Ovary (tissue), 9 donors: ENCODE data around the gene TMEM131. TPM values are rescaled to one million over a fixed set of nuclear protein-coding genes. Genes with fewer than 3 reads are reported as not detected.

Experiments used
- DNase-seq, 5 donors: peaks; one replicate each; pipeline ENCODE4 v3.0.0-alpha.2; 2019 to 2020
- H3K27ac ChIP-seq, 2 donors: fragments of 200-600 bp; one replicate each; pipeline versions ENCODE4 v1.5.1 to v1.8.0; 2019 to 2022
- H3K27me3 ChIP-seq: fragments of 200-600 bp; one replicate; pipeline ENCODE4 v1.8.0; 2022
- H3K36me3 ChIP-seq: fragments of 200-600 bp; sonication (generic); one replicate; pipeline ENCODE4 v1.5.1; 2019
- H3K4me1 ChIP-seq: one replicate; pipeline ENCODE4 v1.8.1; 2013; ENCODE audit warnings: mild to moderate bottlenecking, moderate library complexity; ENCODE audit not compliant: insufficient read depth
- H3K4me3 ChIP-seq: fragments of 200-600 bp; sonication (generic); one replicate; pipeline ENCODE4 v1.5.1; 2017
- H3K9me3 ChIP-seq, 2 donors: fragments of 200-600 bp in 1 of 2; sonication (generic) in 1 of 2; one replicate each; pipeline versions ENCODE4 v1.5.1 to v1.8.1; 2013 to 2019; ENCODE audit warnings: mild to moderate bottlenecking in 1 of 2, moderate library complexity in 1 of 2
- CTCF ChIP-seq, 3 donors: fragments of 450-650 bp in 2 of 3; fragments of 200-600 bp in 1 of 3; IDR thresholded peaks; one replicate each; pipeline versions ENCODE4 v1.5.1 to v1.8.0; 2016 to 2022; ENCODE audit warnings: antibody characterized with exemption in 3 of 3, mild to moderate bottlenecking in 1 of 3
- EP300 ChIP-seq: sonication (generic); formaldehyde crosslinking; IDR thresholded peaks from one replicate; pipeline ENCODE4 v1.6.1; 2017; ENCODE audit warnings: antibody characterized with exemption
- POLR2A ChIP-seq: fragments of 450-650 bp; IDR thresholded peaks from one replicate; pipeline ENCODE4 v1.6.1; 2017; ENCODE audit warnings: antibody characterized with exemption, mild to moderate bottlenecking, moderate library complexity
- WGBS, 3 donors: extraction: QIAGEN DNeasy Blood & Tissue Kit in 1 of 3; methylation state at CpG; one replicate each; pipeline versions ENCODE4 v1.1.5 to v1.1.7; 2013 to 2017; 5-methylcytosine and 5-hydroxymethylcytosine counted together
- intact Hi-C, 4 donors: fragments of 100-400 bp; cut with DNase I; formaldehyde crosslinking; loops; one replicate each; pipeline versions ENCODE4 v1.11.0 to v1.15.1; 2022 to 2023
- polyA plus RNA-seq, 2 donors: library from polyadenylated mRNA; stranded (reverse); fragments of 200-250 nt in 1 of 2; fragments of 350-450 nt in 1 of 2; fragmentation: Illumina TruSeq in 1 of 2; extraction: RNeasy Lipid Tissue Mini Kit (QIAGEN cat#74804) in 1 of 2; gene quantifications; one replicate each; pipeline ENCODE4 v1.2.3, GENCODE V29; 2013 to 2014
- total RNA-seq, 7 donors: library from RNA; depleted of rRNA in 2 of 7; stranded (reverse); fragments of >200 nt in 2 of 7; fragmentation: NEBNext Ultra II Directional in 3 of 7; extraction: Animal tissue kit (Norgen Biotek cat#: 25700) in 3 of 7; gene quantifications; one replicate each; pipeline versions ENCODE4 v1.1.0 to v1.2.4, GENCODE V29; 2016 to 2023
- donor health status: DM: no; HTN: no; CAD: no; lungs with moderate emphysema.
- donor health status: DM: no; HTN: no; CAD: no.
- donor health status: Bipolar disorder and iron deficiency.
- donor health status: DM: yes; HTN: yes; CAD: no.
- donor health status: DM: no; HTN: no; CAD: no.
- donor health status: DM: yes; HTN: yes; CAD: no.

The TMEM131 gene
- total and polyA plus RNA-seq, 9 donors = 16.1 to 44.0 (median 38.4) TPM

DNA sequence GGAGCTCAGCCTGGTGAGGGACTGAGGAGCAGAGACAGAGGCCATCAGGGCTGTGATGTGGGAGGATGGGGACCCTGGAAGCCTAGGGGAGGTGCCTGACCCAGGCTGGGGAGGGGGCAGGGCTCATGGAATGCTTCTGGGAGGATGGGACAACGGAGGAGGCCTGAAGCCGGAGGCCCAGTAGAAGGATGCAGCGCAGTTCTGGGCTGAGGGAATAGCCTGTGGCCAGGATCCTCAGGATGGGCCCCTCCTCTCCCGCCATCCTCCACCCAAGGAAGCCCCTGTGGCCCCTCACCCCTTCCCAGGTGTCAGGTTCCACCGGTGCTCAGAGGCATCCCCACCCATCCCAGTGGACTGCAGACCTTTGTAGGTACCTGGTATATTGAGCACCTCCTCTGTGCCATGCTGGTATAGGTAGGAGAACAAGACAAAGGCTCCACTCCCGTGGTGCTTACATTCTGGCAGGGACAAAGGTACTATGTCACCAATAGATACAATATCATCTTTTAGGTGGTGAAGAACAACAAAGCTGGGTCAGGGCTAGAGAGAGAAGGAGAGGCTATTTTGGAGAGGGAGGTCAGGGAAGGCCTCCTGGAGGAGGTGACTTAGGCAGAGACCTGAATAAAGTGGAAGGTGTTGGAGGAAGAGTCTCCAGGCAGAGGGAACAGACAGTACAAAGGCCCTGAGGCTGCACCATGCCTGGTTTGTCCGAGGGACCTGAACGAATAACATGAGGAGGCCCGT is 279.6 kb downstream of the TMEM131 start:
- Histone ChIP-seq H3K4me3 (no peak overlapping the region), H3K4me1 (no peaks in the 10 kb centered on the region), H3K36me3 (no peaks in the 10 kb centered on the region), H3K9me3 (no peaks in the 10 kb centered on the region), H3K27ac (no peak overlapping the region), H3K27me3 (no peaks in the 10 kb centered on the region)
- 80 to 86% (median 84%) methylated on average over 8 to 9 of the region's 9 CpGs for WGBS, 3 donors
- no peak for DNase-seq
- TF ChIP-seq EP300 = no peak
- TF ChIP-seq POLR2A = no peak
- TF ChIP-seq CTCF (IDR thresholded peaks at IDR 0.05) = no peak
- intact Hi-C loops = no loop called here

GRCh38 chr2:97714950-97715652 is 280.6 kb downstream of the TMEM131 start:
- Histone ChIP-seq H3K27me3 (no peaks in the 10 kb centered on the region), H3K9me3 (no peaks in the 10 kb centered on the region), H3K27ac (no peak overlapping the region), H3K4me1 (no peaks in the 10 kb centered on the region), H3K4me3 (no peak overlapping the region), H3K36me3 (no peaks in the 10 kb centered on the region)
- peak in 1 of 5 donors; percentile 21 for DNase-seq
- 85 to 87% (median 87%) methylated on average over 13 of the region's 13 CpGs for WGBS, 3 donors
- TF ChIP-seq POLR2A (no peak), CTCF (IDR thresholded peaks at IDR 0.05) (no peak), EP300 (no peak)
- intact Hi-C loops = no loop called here

- Histone ChIP-seq H3K4me3 (no peak overlapping the region), H3K36me3 (no peaks in the 10 kb centered on the region), H3K27ac (no peak overlapping the region), H3K4me1 (no peaks in the 10 kb centered on the region), H3K9me3 (no peaks in the 10 kb centered on the region), H3K27me3 (no peaks in the 10 kb centered on the region)
- 81 to 85% (median 85%) methylated on average over 17 of the region's 17 CpGs for WGBS, 3 donors
- DNase-seq = peak in 1 of 5 donors; percentile 13
- TF ChIP-seq POLR2A (no peak), CTCF (IDR thresholded peaks at IDR 0.05) (no peak), EP300 (no peak)
- intact Hi-C loops = no loop called here
Measured at GRCh38 chr2:97714084-97714949, 281.4 kb downstream of the TMEM131 start.

GRCh38 chr2:97713296-97714083 is 282.3 kb downstream of the TMEM131 start, which contains the start of gene ZAP70:
TSS of gene ZAP70 (plus strand) at chr2:97713576. CDS start at chr2:97724037, 10,461 bp downstream.
- 75 to 81% (median 80%) methylated on average over 21 of the region's 21 CpGs for WGBS, 3 donors
- peak in 1 of 5 donors; percentile 16 for DNase-seq

More at GRCh38 chr2:97713296-97714083, 282.3 kb downstream of the TMEM131 start, which contains the start of gene ZAP70:
- no peaks in the 10 kb centered on the region for H3K27me3 ChIP-seq
- H3K9me3 ChIP-seq = no peaks in the 10 kb centered on the region
- H3K36me3 ChIP-seq = no peaks in the 10 kb centered on the region
- H3K4me1 ChIP-seq = no peaks in the 10 kb centered on the region
- TF ChIP-seq CTCF (IDR thresholded peaks at IDR 0.05) (no peak), POLR2A (no peak), EP300 (no peak)
- intact Hi-C loops = no loop called here
- no peak within 1 kb of the TSS for H3K4me3 ChIP-seq
- no peak within 1 kb of the TSS for H3K27ac ChIP-seq
